ENCODE results near the gene GPX7.

- TF ChIP-seq CTCF (IDR thresholded peaks at IDR 0.05), result no peak
- TF ChIP-seq POLR2A (IDR thresholded peaks at IDR 0.05), result no peak
These were observed 43.1 kb downstream of the GPX7 start for GRCh38 chr1:52645261-52645660.

Measured in breast epithelium (tissue), 3 donors.